SK-N-SH treated with all-trans-retinoic acid at 6 μM for 48 hours (cell line): ENCODE results near the gene MTA1.

Experiments
- ARNTL ChIP-seq: fragments of 450-650 bp; formaldehyde crosslinking; IDR thresholded peaks from 2 replicates; pipeline ENCODE4 v1.5.0; 2020; ENCODE audit warnings: low read depth, mild to moderate bottlenecking, moderate library complexity, borderline replicate concordance
- BACH2 ChIP-seq: fragments of 250-450 bp; sonication (Bioruptor Pico); IDR thresholded peaks from 2 replicates; pipeline ENCODE4 v1.9.0; 2021; ENCODE audit warnings: mild to moderate bottlenecking, borderline replicate concordance
- CSDC2 ChIP-seq: fragments of 250-450 bp; sonication (Bioruptor Pico); IDR thresholded peaks from 2 replicates; pipeline ENCODE4 v1.5.0; 2020; ENCODE audit warnings: mild to moderate bottlenecking, moderate library complexity
- SNAI2 ChIP-seq: fragments of 250-450 bp; sonication (Bioruptor Pico); IDR thresholded peaks from 2 replicates; pipeline ENCODE4 v1.5.0; 2020; ENCODE audit warnings: mild to moderate bottlenecking, moderate library complexity
- ZFP30 ChIP-seq: fragments of 450-650 bp; formaldehyde crosslinking; IDR thresholded peaks from 2 replicates; pipeline ENCODE4 v1.5.0; 2022; ENCODE audit warnings: mild to moderate bottlenecking, moderate library complexity
- TF ChIP-seq, protein P1 (sequence below): fragments of 250-450 bp; sonication (Bioruptor Pico); IDR thresholded peaks from 2 replicates; pipeline ENCODE4 v1.5.0; 2020; ENCODE audit warnings: mild to moderate bottlenecking, moderate library complexity

DNA sequence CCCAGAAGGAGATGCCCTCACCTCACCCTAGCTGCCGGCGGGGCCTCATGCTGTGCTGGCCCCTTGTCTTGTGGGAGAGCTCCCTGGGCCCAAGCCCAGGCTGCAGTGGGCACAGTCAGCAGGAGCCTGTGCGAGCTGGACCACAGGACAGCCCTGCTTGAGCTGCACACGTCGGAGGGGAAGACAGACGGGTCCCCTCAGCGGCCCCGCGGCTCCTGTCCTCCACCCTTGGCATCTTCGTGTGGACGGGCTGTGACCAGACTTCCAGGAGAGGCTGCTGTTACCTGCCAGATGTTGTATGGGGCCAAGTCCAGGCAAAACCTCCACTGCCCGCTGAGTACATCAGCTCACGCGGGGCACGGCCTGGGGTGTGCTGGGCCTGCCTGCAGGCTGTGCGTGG lies 30.7 kb upstream of the MTA1 start:
- TF ChIP-seq CSDC2 = no peak
- no peak for TF ChIP-seq ARNTL (CRISPR knock-in tag)
- no peak for TF ChIP-seq ZFP30 (CRISPR knock-in tag)
- TF ChIP-seq BACH2 (CRISPR knock-in tag) = no peak
- no peak for TF ChIP-seq SNAI2
- TF ChIP-seq, protein P1, sequence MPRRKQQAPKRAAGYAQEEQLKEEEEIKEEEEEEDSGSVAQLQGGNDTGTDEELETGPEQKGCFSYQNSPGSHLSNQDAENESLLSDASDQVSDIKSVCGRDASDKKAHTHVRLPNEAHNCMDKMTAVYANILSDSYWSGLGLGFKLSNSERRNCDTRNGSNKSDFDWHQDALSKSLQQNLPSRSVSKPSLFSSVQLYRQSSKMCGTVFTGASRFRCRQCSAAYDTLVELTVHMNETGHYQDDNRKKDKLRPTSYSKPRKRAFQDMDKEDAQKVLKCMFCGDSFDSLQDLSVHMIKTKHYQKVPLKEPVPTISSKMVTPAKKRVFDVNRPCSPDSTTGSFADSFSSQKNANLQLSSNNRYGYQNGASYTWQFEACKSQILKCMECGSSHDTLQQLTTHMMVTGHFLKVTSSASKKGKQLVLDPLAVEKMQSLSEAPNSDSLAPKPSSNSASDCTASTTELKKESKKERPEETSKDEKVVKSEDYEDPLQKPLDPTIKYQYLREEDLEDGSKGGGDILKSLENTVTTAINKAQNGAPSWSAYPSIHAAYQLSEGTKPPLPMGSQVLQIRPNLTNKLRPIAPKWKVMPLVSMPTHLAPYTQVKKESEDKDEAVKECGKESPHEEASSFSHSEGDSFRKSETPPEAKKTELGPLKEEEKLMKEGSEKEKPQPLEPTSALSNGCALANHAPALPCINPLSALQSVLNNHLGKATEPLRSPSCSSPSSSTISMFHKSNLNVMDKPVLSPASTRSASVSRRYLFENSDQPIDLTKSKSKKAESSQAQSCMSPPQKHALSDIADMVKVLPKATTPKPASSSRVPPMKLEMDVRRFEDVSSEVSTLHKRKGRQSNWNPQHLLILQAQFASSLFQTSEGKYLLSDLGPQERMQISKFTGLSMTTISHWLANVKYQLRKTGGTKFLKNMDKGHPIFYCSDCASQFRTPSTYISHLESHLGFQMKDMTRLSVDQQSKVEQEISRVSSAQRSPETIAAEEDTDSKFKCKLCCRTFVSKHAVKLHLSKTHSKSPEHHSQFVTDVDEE = no peak
